Measurements from ENCODE around the gene RGS16.

DNA sequence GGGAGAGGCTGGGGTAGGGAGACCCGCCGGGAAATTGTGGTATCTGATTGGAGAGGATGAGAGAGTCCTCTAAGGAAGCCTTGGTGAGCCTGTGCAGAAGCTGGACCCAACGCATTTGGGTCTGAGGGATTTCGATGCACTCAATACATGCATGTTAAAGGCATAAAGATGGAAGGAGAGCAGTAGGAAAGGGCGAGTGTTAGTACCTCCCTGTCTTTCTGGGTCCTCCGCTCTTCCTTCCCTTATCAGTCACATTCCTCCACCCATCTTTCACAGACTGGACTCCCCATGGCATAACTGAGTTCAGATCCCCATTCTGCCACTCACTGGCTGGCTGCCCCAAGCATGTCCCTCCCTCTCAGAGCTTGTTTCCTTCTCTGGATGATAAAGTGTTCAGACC, 7.3 kb downstream of the RGS16 start:
- TF ChIP-seq, protein P1, sequence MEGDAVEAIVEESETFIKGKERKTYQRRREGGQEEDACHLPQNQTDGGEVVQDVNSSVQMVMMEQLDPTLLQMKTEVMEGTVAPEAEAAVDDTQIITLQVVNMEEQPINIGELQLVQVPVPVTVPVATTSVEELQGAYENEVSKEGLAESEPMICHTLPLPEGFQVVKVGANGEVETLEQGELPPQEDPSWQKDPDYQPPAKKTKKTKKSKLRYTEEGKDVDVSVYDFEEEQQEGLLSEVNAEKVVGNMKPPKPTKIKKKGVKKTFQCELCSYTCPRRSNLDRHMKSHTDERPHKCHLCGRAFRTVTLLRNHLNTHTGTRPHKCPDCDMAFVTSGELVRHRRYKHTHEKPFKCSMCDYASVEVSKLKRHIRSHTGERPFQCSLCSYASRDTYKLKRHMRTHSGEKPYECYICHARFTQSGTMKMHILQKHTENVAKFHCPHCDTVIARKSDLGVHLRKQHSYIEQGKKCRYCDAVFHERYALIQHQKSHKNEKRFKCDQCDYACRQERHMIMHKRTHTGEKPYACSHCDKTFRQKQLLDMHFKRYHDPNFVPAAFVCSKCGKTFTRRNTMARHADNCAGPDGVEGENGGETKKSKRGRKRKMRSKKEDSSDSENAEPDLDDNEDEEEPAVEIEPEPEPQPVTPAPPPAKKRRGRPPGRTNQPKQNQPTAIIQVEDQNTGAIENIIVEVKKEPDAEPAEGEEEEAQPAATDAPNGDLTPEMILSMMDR (conservative IDR thresholded peaks at IDR 0.05; ENCODE audit: low read depth, low read length): no peak
- TF ChIP-seq EZH2 (IDR thresholded peaks at IDR 0.05; ENCODE audit: low read length, unreplicated experiment): no peak
- TF ChIP-seq EZH2phosphoT487 (IDR thresholded peaks at IDR 0.05; ENCODE audit: borderline replicate concordance, low read length): no peak

All from PC-3 (cell line).